Panc1 (cell line): ENCODE data around the gene DCAF11.

ENCODE experiments used
- CTCF ChIP-seq: fragments of 450-650 bp; IDR thresholded peaks from 2 replicates; pipeline ENCODE4 v1.5.1; 2017; ENCODE audit warnings: mild to moderate bottlenecking
- REST ChIP-seq, 2 experiments: IDR thresholded peaks; 2 replicates each; pipeline ENCODE4 v1.6.1; 2011 to 2012; ENCODE audit warnings: low read depth in 2 of 2, control low read depth in 1 of 2, low read length in 1 of 2, mild to moderate bottlenecking in 1 of 2, moderate library complexity in 1 of 2; ENCODE audit not compliant: insufficient read depth in 1 of 2

DNA sequence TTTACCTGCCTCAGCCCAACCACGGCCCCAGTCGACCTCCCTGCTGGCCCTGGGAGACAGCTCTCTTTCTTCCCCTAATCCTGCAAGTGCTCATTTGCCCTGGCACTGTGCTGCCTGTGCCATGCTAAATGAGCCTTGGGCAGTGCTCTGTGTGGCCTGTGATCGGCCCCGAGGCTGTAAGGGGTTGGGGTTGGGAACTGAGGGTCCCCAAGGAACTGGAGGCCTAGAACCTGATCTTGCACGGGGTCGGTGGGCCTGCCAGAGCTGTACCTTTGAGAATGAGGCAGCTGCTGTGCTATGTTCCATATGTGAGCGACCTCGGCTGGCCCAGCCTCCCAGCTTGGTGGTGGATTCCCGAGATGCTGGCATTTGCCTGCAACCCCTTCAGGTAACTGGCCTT is 35.5 kb downstream of the DCAF11 start:
- no peak for TF ChIP-seq CTCF
- TF ChIP-seq REST (IDR thresholded peaks at IDR 0.05; ENCODE audit: insufficient read depth in 1 of 2, low read depth in 2 of 2, low read length in 1 of 2) = no peak
